Cerebellar cortex (tissue), 1 donor: ENCODE results near the gene ATP6V1B1.

Source experiments
- DNase-seq: peaks from one replicate; pipeline ENCODE4 v3.0.0-alpha.2; 2015; ENCODE audit warnings: low spot score

Gene ATP6V1B1

DNA sequence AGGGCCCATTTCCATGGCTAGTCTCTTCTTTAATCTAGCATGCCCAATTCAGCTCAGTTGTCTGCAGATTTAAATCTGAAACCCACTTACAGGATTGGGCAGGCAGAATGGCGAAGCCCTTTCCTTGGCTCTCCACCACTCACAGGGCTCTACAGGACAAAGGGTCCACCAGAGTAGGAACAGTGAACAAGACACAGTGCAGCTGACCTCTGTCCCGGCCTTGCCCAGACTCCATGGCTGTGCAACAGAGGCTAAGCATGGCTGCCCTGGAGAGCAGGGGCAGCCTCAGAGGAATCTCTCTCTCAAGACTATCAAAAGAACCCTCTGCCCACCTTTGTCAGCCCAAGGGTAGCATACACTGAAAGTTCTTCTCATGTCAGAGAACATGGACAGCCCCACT lies 9.7 kb upstream of the ATP6V1B1 start:
- DNase-seq = no peak

DNA sequence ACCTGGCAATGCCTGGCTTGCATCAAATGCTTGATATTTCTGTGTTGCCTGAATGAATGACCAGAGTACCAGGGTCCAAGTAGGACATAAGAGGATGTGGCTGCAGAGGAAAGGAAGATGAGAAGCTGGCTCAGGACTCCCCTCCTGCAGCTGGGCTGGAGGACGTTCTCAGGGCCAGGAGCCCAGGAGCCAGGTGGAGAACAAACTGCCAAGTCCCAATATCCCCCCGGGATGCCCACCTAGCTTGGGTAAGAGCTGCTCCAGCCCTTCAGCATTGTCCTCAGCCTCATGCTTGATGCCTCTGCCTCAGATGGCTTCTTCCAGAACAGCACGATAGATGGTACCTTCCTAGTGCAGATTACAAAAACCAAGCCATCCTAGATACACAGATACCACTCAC lies 8.6 kb upstream of the ATP6V1B1 start:
- no peak for DNase-seq

DNA sequence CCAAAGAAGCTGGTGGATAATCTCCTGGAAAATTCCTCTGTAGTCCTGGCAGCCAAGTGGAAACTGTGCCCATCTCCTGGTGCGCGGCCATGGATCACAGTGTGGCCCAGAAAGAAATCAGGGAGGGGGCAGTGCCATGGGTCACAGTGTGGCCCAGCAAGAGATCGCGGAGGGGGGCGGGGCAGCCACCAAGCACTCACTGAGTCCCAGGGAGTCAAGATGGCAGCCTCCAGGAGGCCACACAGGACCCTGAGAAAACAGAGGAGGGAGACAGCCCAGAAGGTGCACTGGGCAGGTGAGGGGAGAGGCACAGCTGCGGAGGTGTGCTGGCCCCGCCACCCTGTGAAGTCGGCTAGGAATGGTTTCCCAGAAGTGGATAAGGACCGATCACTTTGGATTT lies 8.1 kb upstream of the ATP6V1B1 start:
- no peak for DNase-seq

DNA sequence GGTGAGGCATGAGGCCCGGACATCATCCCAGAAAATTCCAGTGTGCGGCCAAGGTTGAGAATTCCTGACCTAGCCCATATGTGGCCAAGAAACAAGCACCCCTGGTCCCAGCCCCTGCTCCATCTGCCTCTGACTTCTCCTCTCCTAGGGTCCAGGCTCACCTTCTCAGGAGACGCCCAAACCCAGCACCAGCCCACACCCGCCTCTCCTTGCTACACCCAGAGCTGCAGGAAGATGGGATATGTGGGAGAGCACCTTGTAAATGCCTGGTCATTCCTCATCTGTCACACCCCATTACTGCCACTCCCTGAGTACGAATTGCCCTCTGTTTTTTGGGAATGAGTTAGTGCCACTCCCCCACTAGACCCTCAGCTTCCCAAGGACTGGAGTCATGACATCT lies 7.3 kb upstream of the ATP6V1B1 start:
- DNase-seq = no peak

DNA sequence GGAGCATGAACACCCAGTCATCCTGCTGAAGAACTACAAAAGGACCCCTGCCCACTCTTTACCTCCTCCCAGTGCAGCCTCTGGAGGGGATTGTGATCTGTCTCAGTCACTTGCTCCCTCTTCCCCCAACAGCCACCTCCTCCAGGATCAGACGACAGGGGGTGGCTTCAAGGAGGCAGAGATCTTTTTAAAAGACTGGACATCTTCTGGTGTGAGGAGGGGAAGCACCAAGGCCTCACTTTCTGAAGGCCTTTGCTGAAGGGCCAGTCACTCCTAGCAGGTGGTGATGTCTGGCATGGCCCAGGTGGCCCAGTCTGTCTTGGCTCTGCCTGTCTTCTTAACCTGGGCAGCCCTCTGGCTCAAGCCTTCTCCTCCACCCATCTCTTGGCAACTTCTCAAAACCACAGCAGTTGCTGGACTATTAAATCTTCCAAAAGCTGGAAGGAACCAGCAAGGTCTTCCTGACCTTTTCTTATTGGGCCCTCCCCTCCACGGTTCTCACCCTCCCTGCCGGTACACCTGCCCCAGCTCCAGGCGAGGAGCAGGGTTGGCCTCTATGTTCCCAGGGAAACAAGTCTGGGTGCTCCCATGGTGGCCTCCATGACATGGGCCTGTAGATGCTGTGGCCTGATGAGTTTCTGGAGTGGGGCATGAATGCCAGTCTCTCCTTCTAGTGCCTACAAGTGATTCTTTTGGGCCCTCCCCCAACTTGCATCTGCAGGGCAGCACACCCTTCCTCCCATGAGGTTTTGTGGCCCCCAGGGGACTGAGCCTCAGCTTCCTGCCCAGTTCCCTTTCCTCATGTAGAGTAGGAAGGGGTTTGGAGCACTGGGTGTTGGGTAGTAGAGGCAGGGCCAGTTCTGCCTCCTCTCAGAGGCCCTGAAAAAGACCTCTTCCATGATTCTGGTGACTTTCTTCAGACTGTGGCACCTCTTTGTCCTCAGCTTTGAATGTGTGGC lies 5.0 kb upstream of the ATP6V1B1 start:
- DNase-seq = no peak

- no peak for DNase-seq
Observed at GRCh38 chr2:70931376-70932000, 4.2 kb upstream of the ATP6V1B1 start.

- no peak for DNase-seq
Observed at GRCh38 chr2:70932631-70933230, 3.0 kb upstream of the ATP6V1B1 start.

DNA sequence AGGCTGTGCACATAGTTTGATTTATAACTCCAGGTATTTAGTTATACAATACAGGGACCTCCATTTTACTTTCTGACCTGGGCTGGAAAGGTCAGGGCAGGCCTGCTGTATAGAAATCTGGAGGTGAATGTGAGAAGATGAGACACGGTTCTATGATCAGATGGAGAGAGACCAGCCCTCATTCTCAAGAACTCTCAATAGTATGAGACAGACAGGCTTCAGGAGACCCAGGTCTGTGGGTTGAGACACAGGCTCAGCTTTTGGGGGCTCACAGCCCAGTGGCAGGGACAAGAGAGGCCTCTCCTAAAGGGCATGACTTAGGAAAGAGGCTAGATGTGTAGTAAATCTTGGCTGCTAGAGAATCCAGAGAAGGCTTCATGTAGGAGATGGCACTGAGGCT lies 719 bp upstream of the ATP6V1B1 start:
- DNase-seq = no peak

DNA sequence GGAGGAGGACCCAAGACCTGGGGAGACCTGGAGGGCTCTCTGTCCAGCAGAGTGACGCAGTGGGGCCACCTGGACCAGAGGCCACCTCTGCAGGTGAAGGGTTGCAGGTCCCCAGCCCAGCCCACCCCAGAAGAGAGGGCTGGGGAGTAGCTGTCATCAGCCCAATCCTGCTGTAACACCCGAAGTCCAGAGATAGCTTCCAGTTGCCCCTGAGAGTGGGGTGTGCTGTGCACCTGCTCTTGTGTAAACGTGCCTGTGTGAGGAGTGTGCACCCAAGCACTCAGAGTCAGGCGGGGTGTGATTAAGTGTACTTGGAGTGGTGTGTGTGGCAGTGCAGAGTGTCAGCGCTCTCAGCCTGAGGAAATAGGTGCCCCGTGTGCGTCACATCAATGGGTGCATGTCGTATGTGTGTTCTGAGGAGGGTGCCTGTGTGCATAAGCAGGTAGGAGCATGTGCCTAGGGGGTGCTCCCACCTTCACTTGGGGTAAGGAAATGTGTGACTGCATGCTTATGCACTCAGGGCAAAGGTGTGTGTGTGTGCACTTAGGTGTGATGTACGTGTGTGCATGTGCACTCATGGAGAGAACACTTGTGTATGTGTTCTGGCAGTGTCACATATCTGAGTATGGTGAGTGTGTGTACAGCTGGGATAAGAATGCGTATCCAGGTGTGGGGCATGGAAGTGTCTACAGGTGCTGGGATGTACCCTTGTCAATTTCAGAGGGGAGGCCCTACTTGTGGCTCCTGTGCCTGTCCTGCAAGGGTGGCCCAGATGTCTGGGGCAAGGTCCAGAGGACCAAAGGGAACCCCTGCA lies 672 bp downstream of the ATP6V1B1 start:
- DNase-seq = no peak

DNA sequence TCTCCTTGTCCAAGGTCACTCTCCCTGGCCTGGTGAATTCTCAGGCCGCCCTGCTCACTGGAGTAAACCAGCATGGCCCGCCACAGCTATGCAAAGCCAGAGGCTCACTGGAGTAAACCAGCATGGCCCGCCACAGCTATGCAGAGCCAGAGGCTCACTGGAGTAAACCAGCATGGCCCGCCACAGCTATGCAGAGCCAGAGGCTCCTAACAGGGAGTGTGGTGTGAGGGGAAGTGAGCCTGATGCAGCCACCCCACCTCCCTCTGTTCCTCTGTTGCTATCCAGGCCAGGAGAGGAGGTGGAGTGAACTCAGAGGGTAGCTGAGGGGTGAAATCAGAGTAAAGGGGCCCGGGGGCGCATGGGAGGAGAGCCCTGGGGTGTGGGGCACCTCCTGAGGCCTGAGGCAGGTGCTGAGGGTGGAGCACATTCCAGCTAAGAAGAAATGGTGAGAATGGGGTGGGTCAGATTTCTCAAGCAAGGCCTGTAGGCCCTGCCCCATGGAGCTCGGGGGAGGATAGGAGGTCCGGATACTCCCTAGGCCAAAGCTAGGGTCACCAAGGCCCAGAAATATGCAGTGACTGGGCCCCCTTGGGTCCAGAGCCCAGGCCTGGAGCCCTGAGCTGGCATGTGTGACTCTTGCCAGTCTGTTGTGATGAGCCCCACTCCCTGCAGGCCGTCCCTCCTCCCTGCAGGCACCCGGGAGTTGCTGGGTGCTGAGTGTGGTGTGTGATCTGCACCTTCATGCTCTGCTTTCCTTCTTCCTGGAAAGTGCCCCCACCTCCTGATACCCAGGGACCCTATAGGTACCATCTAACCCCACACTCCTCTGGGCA lies 1.5 kb downstream of the ATP6V1B1 start:
- no peak for DNase-seq

DNA sequence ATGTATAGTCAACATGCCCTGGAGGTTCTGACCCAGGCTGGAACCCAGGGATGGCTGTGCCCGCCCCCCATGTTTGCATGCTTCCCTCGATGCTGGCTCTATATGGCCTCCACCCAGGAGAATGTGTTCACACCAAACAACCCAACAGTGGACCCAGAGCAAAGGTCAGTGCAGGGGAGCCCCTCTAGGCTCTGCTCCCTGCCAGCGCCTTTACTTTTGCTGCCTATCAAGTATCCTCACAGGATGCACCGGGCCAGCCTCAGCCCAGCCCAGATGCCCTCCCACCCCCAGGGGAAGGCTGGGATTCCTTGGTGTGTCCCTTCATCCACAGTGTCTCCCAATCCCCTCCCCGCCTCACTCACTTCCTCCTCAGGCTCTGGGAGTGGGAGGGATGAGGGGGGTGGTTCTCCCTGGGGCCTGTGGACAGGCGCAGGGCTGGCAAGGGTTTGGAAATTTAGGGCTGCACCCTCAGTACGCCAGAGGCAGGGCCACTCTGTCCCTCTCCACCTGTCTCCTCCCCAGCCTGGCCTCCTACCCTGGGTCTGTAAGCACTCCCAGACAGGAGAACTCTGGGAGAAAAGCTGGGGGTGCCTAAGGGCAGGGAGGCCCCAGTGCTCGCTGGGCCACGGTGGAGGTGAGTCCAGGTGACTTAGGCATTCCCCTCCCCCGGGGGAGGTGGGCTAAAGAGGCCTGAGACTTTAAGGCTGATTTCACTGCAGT lies 2.3 kb downstream of the ATP6V1B1 start:
- DNase-seq = no peak

DNA sequence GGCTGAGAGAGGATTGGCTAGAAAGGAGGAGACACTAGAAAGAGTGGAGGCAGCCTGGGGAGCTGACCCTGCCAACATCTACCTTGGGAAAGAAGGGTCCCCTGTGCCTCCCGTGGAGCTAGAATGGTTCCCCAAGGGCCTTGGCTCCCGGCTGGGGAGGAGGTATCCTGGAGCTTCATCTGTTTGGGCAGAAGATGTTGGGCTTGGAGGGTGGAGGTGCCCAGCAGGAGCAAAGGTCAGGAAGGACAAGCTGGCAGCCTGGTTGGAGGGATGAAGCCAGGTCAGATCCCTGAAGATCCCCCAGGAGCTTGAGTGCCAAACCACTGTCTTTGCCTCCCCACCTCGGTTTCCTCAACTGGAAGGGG lies 2.9 kb downstream of the ATP6V1B1 start:
- DNase-seq = no peak

DNA sequence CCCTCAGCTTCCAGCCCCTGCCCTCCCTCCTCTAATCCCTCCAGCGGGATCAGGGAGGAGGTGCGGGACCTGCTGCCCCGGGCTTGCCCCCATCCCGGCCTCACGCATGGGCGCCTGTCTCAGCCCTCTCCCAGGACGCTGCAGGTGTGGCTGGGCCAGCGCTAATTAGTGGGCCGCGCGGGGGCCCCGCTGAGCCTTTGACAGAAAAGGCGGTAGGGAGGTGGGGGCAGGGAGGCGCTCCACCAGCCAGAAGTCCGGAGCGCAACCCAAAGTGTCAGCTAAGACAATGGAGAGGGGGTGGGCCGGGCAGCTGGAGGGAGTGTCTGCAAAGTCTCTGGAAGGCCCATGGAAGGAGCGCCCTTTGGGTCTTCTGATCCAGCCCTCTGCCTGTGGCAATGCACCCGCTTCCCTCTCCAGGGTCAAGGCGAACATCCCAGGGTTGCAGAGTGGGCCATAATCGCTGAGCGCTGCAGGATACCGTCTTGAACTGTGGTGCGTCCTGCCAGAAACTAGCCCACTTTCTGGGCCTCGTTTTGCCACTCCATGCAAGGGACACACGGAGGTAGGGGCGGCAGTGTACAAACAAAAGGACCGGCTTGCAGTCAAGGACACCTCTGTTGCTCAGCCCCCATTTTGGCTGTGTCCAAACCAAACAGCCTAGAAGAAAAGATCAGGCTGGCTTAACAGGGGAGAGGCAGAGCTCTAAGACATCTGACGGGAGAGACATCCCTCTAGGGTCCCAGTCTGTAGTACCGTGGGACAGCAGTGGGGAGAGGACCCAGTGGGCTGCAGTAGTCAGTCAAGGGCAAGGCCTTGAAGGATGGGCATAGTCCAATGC lies 3.5 kb downstream of the ATP6V1B1 start:
- DNase-seq = no peak

- no peak for DNase-seq
Observed at GRCh38 chr2:70939839-70940580, 4.3 kb downstream of the ATP6V1B1 start.

GRCh38 chr2:70941186-70941585 lies 5.5 kb downstream of the ATP6V1B1 start:
- no peak for DNase-seq

DNA sequence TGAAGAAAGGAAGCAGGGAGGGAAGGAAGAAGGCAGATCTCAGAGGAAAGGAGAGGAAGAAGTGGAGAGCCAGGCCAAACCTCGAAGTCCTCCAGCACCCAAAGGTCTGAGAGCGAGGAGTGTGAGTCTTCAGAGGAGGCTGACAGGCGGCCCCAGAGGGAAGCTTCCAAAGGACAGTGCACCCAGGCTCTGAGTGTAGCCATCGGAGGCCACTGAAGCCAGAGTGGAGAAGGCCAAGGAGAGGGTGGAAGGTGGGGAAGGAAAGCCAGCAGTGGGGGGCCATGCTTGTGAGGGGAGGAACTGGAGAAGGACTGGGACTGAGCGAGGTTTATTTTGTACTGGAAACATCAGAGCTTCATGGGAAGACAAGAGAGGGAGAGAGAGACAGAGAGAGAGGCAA lies 6.0 kb downstream of the ATP6V1B1 start:
- DNase-seq = no peak

DNA sequence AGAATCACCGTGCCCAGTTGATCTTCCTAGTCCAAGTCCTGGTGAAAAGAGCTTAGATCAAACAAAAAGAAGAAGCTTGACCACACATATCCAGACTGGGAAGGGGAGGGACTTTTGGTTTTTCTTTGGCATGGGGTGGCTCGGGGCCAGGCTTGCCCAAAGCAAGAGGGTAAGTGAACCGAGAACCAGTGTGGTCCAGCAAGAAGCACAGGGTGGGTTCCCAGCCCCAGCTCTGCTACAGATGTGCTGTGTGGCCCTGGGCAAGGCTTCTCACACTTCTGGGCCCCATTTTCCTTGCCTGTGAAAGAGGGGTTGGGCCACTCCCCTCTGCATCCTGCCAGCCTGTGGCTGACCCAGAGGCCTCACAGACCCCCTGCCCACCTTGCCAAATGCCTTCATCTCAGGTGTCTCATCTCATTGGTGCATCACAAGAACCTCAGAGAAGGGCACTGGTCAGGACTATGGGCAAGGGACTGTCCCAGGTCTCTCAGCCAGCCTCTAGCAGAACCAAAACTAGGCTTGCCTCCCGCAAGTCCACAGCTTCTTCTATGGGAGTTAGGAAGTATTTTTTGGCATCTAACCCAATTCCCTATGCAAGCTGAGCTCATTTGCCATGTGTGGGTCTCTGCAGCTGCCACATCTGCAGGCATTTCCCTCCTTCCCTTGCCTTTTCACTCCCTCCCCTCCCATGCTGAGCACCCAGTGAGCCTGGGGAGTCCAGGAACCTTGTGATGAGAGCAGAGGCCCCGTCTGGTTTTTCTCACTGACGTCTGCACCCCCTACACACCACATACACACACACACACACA lies 6.9 kb downstream of the ATP6V1B1 start:
- DNase-seq = no peak

- no peak for DNase-seq
Observed at GRCh38 chr2:70943205-70943871, 7.6 kb downstream of the ATP6V1B1 start.
